Stimulated activated CD4-positive, alpha-beta T cell treated with anti-CD3 and anti-CD28 coated beads, Interleukin-2, amount 100 ng/mL, for 4 hours (primary cell): ENCODE data around the gene EDAR.

Experiments used
- DNase-seq: peaks from one replicate; pipeline ENCODE4 v3.0.0-alpha.2; 2020; ENCODE audit warnings: low read depth

The EDAR gene

DNA sequence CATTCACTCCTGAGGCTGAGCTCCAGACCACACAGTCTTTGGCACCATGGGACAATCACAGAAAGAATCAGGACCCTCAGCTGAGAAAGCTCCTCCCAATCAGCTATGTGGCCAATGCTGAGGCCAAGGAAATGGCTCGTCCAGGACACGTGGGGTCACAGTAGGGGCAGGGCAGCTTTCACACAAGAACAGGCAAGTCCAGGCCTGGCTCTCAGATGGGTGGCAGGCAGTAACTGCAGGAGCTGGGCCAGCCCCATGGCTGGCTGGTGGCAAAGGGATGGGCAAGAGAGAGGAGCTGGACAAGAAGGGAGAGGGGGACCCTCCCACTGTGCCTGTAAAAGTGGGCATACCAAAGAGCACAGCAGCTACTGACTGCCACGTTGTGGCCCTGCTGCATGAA is 12.2 kb upstream of the EDAR start:
- no peak for DNase-seq

GRCh38 chr2:109000738-109001137 is 11.7 kb upstream of the EDAR start:
- DNase-seq, result no peak

DNA sequence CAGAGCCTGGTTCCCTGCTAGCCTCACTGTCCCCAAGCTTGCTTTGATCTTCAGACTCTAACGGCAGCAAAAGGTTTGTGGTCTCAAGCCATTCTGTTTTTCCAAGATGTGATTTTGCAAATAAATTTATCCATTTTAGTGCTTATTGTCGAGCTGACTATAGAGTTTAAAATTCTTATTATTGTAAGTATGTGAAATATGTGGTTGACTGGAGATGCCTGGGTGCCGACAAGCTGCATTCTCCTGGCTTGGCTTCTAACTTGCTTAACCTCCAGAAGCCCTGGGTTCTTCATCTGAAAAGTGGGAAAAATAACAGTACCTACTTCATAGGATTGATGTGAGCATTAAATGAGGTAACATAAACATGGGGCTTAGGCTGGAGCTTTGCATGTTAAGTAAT is 9.9 kb upstream of the EDAR start:
- DNase-seq, result no peak

DNA sequence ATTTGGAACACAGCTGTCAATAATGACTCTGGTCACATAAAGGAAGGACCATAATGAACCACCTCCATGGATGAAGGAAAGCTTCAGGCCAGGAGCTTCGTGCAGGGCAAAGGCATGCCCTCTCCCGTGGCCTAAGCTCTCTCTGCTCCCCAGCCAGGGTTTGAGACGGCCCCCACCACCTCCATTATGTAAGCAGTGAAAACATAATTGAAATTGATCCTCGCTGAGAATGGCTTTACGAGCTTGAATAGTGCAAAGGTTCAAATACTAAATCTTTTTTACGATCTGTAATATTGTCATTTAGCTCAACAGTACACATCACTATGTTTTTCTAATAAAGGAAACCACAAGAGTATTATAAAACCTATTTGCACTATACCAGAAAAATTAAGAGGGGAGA is 5.2 kb upstream of the EDAR start:
- no peak for DNase-seq

- no peak for DNase-seq
Observed at GRCh38 chr2:108993095-108993937, 4.3 kb upstream of the EDAR start.

GRCh38 chr2:108988076-108988795 is 784 bp downstream of the EDAR start:
- DNase-seq, result no peak

DNA sequence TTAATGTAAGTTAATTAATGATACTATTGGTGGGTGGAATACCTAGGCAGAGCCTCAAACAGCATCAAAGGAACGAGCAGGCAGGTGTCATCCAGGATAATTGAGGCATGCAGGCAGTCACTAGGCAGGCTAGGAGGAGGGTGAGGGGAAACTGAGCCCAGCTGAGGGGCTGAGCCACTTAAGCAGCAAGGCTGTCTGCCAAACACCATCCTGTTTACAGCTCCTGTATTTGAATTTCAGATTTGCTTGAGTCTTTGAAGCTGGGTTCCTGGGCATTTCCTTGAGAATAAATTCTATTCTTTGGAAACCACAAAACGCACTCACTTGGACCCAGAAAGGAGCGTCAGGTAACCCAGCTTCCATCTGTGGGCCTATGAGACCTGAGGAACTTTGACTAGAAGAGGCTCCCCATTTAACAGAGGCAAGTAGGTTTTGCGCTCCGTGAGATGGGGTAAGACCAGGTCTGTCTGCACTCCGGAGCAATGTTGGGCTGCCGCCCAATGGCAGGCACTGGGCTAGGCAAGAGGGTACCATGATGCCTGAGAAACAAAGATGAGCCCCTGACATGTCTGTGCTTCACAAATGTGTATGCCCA is 2.0 kb downstream of the EDAR start:
- peak; percentile 24 for DNase-seq

GRCh38 chr2:108983610-108984009 is 5.4 kb downstream of the EDAR start:
- DNase-seq, result no peak

GRCh38 chr2:108983061-108983460 is 6.0 kb downstream of the EDAR start:
- DNase-seq, result no peak

GRCh38 chr2:108982259-108982679 is 6.8 kb downstream of the EDAR start:
- DNase-seq, result no peak

DNA sequence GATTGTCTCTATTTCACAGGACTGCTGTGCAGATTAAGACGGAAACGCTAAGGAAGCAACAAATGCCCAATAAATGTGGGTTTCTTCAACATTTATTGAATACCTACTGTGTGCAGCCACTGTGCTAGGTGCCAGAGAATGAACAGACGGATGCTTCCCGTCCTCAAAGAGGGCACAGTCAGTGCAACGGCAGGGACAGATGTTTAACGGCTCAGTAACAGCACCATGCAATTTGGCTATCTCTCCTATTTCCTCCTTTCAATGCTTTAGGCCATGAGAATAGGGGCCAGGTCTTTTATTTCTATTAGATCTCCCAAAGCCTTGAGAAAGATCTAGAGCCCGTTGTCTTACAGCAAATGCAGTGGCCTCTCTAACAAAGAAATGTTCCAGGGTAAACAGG is 7.2 kb downstream of the EDAR start:
- no peak for DNase-seq

DNA sequence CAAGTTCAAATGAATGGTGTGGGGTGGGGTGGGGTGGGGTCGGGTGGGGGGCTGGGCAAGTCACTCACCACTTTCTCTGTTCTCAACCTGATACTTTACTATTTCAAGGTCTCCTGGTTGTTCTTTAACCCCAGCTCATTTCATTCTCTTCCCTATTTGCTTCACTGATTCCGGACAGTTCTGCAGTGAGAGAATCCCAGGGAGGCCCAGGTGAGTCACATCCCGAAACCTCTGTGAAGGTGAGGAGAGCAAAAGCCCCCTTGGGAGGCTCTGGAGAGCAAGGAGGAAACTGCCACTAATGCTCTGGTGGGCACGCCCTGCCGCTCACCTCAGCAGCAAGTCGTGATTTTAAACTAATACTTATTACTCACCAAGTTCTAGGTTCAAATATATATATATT is 8.9 kb downstream of the EDAR start:
- DNase-seq, result no peak

DNA sequence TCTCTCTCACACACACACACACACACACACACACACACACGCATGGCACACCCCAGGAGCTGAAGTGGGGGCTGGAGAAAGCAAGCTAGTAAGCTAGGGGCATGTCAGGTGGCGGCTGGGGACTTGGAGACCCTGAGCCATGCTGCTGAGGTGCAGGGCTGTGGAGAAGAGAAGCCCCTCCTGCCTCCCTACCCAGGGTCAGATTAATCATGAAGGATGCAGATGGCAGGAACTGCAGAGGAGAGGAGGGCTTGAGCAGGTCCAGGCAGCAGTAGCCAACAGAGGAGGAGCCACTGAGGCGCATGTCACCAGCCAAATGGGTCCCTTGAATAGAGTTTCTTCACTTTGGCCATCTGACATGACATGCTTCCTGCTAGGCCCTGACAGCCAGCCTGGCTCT is 9.6 kb downstream of the EDAR start:
- no peak for DNase-seq

- DNase-seq, result no peak
Observed at GRCh38 chr2:108978709-108979111, 10.3 kb downstream of the EDAR start.

- DNase-seq, result no peak
Observed at GRCh38 chr2:108975613-108976435, 13.2 kb downstream of the EDAR start.

GRCh38 chr2:108974674-108975073 is 14.3 kb downstream of the EDAR start:
- no peak for DNase-seq

DNA sequence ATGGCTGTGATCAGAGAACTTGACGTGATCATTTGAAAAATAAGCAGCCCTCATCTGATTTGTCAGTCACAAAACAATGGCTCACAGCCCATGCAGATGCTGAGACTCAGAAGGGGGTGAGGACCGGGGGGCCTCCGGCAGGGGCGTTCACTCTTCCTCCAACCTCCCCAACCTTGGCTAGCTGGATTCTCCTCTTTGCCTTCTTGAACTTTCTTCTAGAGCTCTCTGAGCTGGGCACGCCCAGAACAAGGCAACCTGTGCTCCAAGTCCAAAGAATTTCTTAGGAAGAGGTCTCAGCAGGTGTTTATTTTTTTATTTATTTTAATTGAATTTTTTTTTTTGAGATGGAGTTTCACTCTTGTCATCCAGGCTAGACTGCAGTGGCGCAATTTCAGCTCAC is 16.4 kb downstream of the EDAR start:
- DNase-seq, result no peak

GRCh38 chr2:108971661-108972566 is 17.1 kb downstream of the EDAR start:
- no peak for DNase-seq

DNA sequence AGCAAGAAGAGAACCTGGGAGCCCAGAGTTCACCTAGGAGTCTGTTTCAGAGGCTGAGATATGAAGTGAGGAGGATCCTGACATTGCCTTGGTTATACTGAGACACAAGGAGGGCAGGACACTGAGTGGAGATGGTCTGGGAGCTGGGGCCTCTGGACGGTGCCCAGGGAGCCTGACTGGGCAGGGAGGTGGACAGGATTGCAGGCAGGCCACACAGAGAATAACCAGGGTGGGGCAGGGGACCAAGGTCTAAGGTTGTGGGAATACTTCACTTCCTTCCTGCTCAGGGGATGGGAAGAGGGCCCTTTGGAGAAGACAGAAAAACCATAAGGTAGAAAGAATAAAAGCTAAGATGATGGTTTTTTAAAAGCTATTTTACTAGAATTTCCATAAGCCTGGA is 18.7 kb downstream of the EDAR start:
- DNase-seq, result no peak

- no peak for DNase-seq
Observed at GRCh38 chr2:108969856-108970255, 19.2 kb downstream of the EDAR start.

- DNase-seq, result no peak
Observed at GRCh38 chr2:108968619-108969018, 20.4 kb downstream of the EDAR start.
